Endodermal cell (in vitro differentiated cells): ENCODE measurements around the gene APOL1. TPM values are rescaled to one million over a fixed set of nuclear protein-coding genes. Genes with fewer than 3 reads are reported as not detected.

Experiments
- DNase-seq: peaks from one replicate; pipeline ENCODE4 v3.0.0-alpha.2; 2017
- H3K27ac ChIP-seq: 2 replicates; pipeline ENCODE4 v1.5.1; 2013; ENCODE audit warnings: mild to moderate bottlenecking, low read depth, low read length, moderate library complexity
- H3K27me3 ChIP-seq: 2 replicates; pipeline ENCODE4 v1.6.1; 2013; ENCODE audit warnings: mild to moderate bottlenecking, low read length, moderate library complexity; ENCODE audit not compliant: insufficient read depth, control insufficient read depth, poor library complexity, severe bottlenecking
- H3K36me3 ChIP-seq: 2 replicates; pipeline ENCODE4 v1.7.0; 2013; ENCODE audit warnings: mild to moderate bottlenecking, low read length, moderate library complexity; ENCODE audit not compliant: control insufficient read depth, insufficient read depth
- H3K4me1 ChIP-seq: one replicate; pipeline ENCODE4 v1.7.0; 2013; ENCODE audit warnings: low read length; ENCODE audit not compliant: control insufficient read depth, insufficient read depth
- H3K4me3 ChIP-seq: 2 replicates; pipeline ENCODE4 v1.5.1; 2013; ENCODE audit warnings: mild to moderate bottlenecking, low read length, moderate library complexity
- H3K9ac ChIP-seq: 2 replicates; pipeline ENCODE4 v1.6.1; 2013; ENCODE audit warnings: mild to moderate bottlenecking, low read length, moderate library complexity; ENCODE audit not compliant: poor library complexity, severe bottlenecking; ENCODE audit errors: extremely low read depth
- H3K9me3 ChIP-seq: 2 replicates; pipeline ENCODE4 v1.6.1; 2013; ENCODE audit warnings: mild to moderate bottlenecking, low read length, moderate library complexity; ENCODE audit not compliant: control insufficient read depth
- H3K27ac Mint-ChIP-seq: 2 replicates; pipeline ENCODE4 v1.8.0; 2020; ENCODE audit warnings: mixed read lengths
- H3K27me3 Mint-ChIP-seq: 2 replicates; pipeline ENCODE4 v1.8.0; 2021; ENCODE audit warnings: mild to moderate bottlenecking, mixed read lengths; ENCODE audit not compliant: insufficient read depth
- H3K36me3 Mint-ChIP-seq: 2 replicates; pipeline ENCODE4 v1.8.0; 2020; ENCODE audit warnings: low read depth, mixed read lengths
- H3K4me1 Mint-ChIP-seq: 2 replicates; pipeline ENCODE4 v1.8.0; 2020; ENCODE audit warnings: mixed read lengths
- H3K4me3 Mint-ChIP-seq: 2 replicates; pipeline ENCODE4 v1.8.0; 2020; ENCODE audit warnings: mild to moderate bottlenecking, moderate library complexity, mixed read lengths
- H3K9me3 Mint-ChIP-seq: 2 replicates; pipeline ENCODE4 v1.8.0; 2020; ENCODE audit warnings: mild to moderate bottlenecking, mixed read lengths
- WGBS, 2 experiments: methylation state at CpG; one replicate each; pipeline versions ENCODE4 v1.1.5 to v1.1.7; 2013; ENCODE audit warnings: missing lambda C conversion rate in 2 of 2, mixed read lengths in 1 of 2; ENCODE audit not compliant: insufficient coverage in 1 of 2, insufficient read length in 1 of 2; 5-methylcytosine and 5-hydroxymethylcytosine counted together
- total RNA-seq, 2 donors: library from RNA; stranded (reverse); fragmentation: NEBNext Ultra II Directional in 1 of 2; extraction: Animal tissue kit (Norgen Biotek cat#: 25700) in 1 of 2; gene quantifications; 2 replicates in 1 of 2; 3 replicates in 1 of 2; pipeline ENCODE4 v1.2.1, GENCODE V29; 2021
- TF ChIP-seq, protein P1 (sequence below): fragments of 200-600 bp; sonication (generic); conservative IDR thresholded peaks from 2 replicates; pipeline ENCODE4 v1.5.0; 2021; ENCODE audit warnings: antibody characterized with exemption, mild to moderate bottlenecking

Gene APOL1
- total RNA-seq, 2 donors from 2014 or later: 0.11 to 0.22 TPM

- no peaks in the 10 kb centered on the region for H3K4me1 Mint-ChIP-seq
- H3K27me3 Mint-ChIP-seq: no peaks in the 10 kb centered on the region
- TF ChIP-seq, protein P1, sequence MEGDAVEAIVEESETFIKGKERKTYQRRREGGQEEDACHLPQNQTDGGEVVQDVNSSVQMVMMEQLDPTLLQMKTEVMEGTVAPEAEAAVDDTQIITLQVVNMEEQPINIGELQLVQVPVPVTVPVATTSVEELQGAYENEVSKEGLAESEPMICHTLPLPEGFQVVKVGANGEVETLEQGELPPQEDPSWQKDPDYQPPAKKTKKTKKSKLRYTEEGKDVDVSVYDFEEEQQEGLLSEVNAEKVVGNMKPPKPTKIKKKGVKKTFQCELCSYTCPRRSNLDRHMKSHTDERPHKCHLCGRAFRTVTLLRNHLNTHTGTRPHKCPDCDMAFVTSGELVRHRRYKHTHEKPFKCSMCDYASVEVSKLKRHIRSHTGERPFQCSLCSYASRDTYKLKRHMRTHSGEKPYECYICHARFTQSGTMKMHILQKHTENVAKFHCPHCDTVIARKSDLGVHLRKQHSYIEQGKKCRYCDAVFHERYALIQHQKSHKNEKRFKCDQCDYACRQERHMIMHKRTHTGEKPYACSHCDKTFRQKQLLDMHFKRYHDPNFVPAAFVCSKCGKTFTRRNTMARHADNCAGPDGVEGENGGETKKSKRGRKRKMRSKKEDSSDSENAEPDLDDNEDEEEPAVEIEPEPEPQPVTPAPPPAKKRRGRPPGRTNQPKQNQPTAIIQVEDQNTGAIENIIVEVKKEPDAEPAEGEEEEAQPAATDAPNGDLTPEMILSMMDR: no peak
- H3K9me3 ChIP-seq: no peaks in the 10 kb centered on the region
- H3K4me3 Mint-ChIP-seq: no peak overlapping the region
- no peaks in the 10 kb centered on the region for H3K27me3 ChIP-seq
- no peak overlapping the region for H3K27ac Mint-ChIP-seq
- H3K36me3 Mint-ChIP-seq: peaks cover 89% of the 10 kb centered on the region
- no peak for DNase-seq
- no peak overlapping the region for H3K4me3 ChIP-seq
- no peaks in the 10 kb centered on the region for H3K9me3 Mint-ChIP-seq
- peaks cover 96% of the 10 kb centered on the region for H3K36me3 ChIP-seq
- H3K9ac ChIP-seq: no peak overlapping the region
- WGBS, 2 experiments: 87 to 92% methylated on average over 9 to 14 of the region's 14 CpGs
- H3K4me1 ChIP-seq: no peaks in the 10 kb centered on the region
- H3K27ac ChIP-seq: no peak overlapping the region
These were observed 46.4 kb downstream of the APOL1 start for GRCh38 chr22:36299295-36299694.

- no peaks in the 10 kb centered on the region for H3K4me1 ChIP-seq
- H3K4me3 Mint-ChIP-seq: no peak overlapping the region
- no peaks in the 10 kb centered on the region for H3K27me3 Mint-ChIP-seq
- H3K9me3 ChIP-seq: no peaks in the 10 kb centered on the region
- H3K36me3 Mint-ChIP-seq: peaks cover 87% of the 10 kb centered on the region
- H3K4me1 Mint-ChIP-seq: no peaks in the 10 kb centered on the region
- H3K27me3 ChIP-seq: no peaks in the 10 kb centered on the region
- H3K4me3 ChIP-seq: no peak overlapping the region
- 94 to 96% methylated on average over 12 of the region's 12 CpGs for WGBS, 2 experiments
- no peak for DNase-seq
- TF ChIP-seq, protein P1: no peak
- H3K9ac ChIP-seq: no peak overlapping the region
- H3K27ac ChIP-seq: no peak overlapping the region
- H3K9me3 Mint-ChIP-seq: no peaks in the 10 kb centered on the region
- no peak overlapping the region for H3K27ac Mint-ChIP-seq
- H3K36me3 ChIP-seq: peaks cover 96% of the 10 kb centered on the region
These were observed 47.0 kb downstream of the APOL1 start for GRCh38 chr22:36299911-36300310.

DNA sequence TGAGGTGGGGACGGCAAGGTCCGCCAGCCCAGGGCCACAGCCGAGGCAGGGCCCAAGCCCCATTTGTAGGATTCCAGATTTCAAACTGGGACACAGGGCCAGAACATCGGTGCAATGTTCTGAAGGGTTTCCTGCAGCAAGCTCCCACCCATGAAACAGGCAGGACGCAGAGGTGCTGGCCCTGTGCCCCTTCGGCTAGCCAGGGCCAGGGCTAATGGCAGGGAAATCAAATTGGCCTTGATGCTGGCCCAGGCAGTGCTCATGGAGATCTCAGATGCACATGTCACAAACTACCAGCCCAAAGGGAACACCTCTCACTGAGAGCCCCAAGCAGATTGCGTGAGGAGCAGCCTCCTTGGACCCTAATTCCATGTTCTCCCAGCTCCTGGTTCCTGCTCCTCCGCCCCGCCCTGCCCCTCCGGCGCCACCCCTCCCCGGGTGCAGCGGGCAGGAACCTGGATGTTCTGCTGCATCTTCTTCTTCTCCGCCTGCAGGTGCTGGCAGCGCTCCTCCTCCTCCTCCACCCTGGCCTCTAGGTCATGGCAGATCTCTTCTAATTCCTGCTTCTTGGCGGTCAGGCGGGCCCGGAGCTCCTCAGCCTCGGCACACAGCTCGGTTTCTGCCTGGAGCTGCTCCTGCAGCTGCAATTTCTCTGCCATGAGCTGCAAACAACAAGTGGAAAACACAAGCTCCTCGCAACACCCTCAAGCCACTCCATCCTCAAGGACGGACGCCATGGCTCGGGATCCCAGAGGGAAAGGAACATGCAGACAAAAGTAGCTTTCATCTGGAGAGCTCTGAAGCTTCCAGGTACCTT is 47.7 kb downstream of the APOL1 start:
- TF ChIP-seq, protein P1: no peak
- Histone ChIP-seq H3K9ac (no peak overlapping the region), H3K9me3 (no peaks in the 10 kb centered on the region), H3K27me3 (no peaks in the 10 kb centered on the region), H3K27ac (no peak overlapping the region), H3K4me3 (no peak overlapping the region), H3K4me1 (no peaks in the 10 kb centered on the region), H3K36me3 (peaks cover 96% of the 10 kb centered on the region)
- peaks cover 87% of the 10 kb centered on the region for H3K36me3 Mint-ChIP-seq
- no peaks in the 10 kb centered on the region for H3K9me3 Mint-ChIP-seq
- no peak overlapping the region for H3K4me3 Mint-ChIP-seq
- WGBS, 2 experiments: 95 to 96% methylated on average over 21 to 24 of the region's 24 CpGs
- no peak for DNase-seq
- H3K4me1 Mint-ChIP-seq: no peaks in the 10 kb centered on the region
- no peaks in the 10 kb centered on the region for H3K27me3 Mint-ChIP-seq
- H3K27ac Mint-ChIP-seq: no peak overlapping the region
